ENCODE measurements around the gene FARS2.

The FARS2 gene

GRCh38 chr6:5260661-5261544 lies at the start of gene FARS2, which contains the start of gene LYRM4:
Gene FARS2 (plus strand): TSS chr6:5261513.
Gene LYRM4 (minus strand): TSS chr6:5260950. CDS start chr6:5260733, 217 bp downstream.
- DNase-seq (ENCODE audit: low read depth in 2 of 2): peak; percentile 78 to 81

- DNase-seq (ENCODE audit: low read depth in 2 of 2): no peak
These were observed 47.5 kb upstream of the FARS2 start for GRCh38 chr6:5213836-5214235.

- DNase-seq (ENCODE audit: low read depth in 2 of 2): peak in 1 of 2 donors; percentile 10
These were observed 46.7 kb upstream of the FARS2 start for GRCh38 chr6:5214570-5215052.

GRCh38 chr6:5215159-5215558 lies 46.2 kb upstream of the FARS2 start:
- no peak for DNase-seq (ENCODE audit: low read depth in 2 of 2)

- no peak for DNase-seq (ENCODE audit: low read depth in 2 of 2)
These were observed 45.5 kb upstream of the FARS2 start for GRCh38 chr6:5215799-5216198.

- DNase-seq (ENCODE audit: low read depth in 2 of 2): no peak
These were observed 44.0 kb upstream of the FARS2 start for GRCh38 chr6:5217356-5217755.

- no peak for DNase-seq (ENCODE audit: low read depth in 2 of 2)
These were observed 42.2 kb upstream of the FARS2 start for GRCh38 chr6:5219011-5219691.

GRCh38 chr6:5220443-5220842 lies 40.9 kb upstream of the FARS2 start:
- no peak for DNase-seq (ENCODE audit: low read depth in 2 of 2)

GRCh38 chr6:5223309-5223708 lies 38.0 kb upstream of the FARS2 start:
- DNase-seq (ENCODE audit: low read depth in 2 of 2): no peak

GRCh38 chr6:5229356-5229755 lies 32.0 kb upstream of the FARS2 start:
- no peak for DNase-seq (ENCODE audit: low read depth in 2 of 2)

- DNase-seq (ENCODE audit: low read depth in 2 of 2): no peak
These were observed 31.2 kb upstream of the FARS2 start for GRCh38 chr6:5230081-5230480.

- no peak for DNase-seq (ENCODE audit: low read depth in 2 of 2)
These were observed 30.0 kb upstream of the FARS2 start for GRCh38 chr6:5231289-5231688.

- DNase-seq (ENCODE audit: low read depth in 2 of 2): no peak
These were observed 26.4 kb upstream of the FARS2 start for GRCh38 chr6:5234874-5235273.

- DNase-seq (ENCODE audit: low read depth in 2 of 2): no peak
These were observed 25.5 kb upstream of the FARS2 start for GRCh38 chr6:5235830-5236229.

GRCh38 chr6:5237805-5238204 lies 23.5 kb upstream of the FARS2 start:
- no peak for DNase-seq (ENCODE audit: low read depth in 2 of 2)

- DNase-seq (ENCODE audit: low read depth in 2 of 2): no peak
These were observed 23.0 kb upstream of the FARS2 start for GRCh38 chr6:5238336-5238735.

GRCh38 chr6:5241252-5241651 lies 20.1 kb upstream of the FARS2 start:
- no peak for DNase-seq (ENCODE audit: low read depth in 2 of 2)

- DNase-seq (ENCODE audit: low read depth in 2 of 2): no peak
These were observed 18.2 kb upstream of the FARS2 start for GRCh38 chr6:5243069-5243468.

- DNase-seq (ENCODE audit: low read depth in 2 of 2): no peak
These were observed 14.9 kb upstream of the FARS2 start for GRCh38 chr6:5246141-5247097.

GRCh38 chr6:5247201-5247600 lies 14.1 kb upstream of the FARS2 start:
- DNase-seq (ENCODE audit: low read depth in 2 of 2): no peak

- no peak for DNase-seq (ENCODE audit: low read depth in 2 of 2)
These were observed 12.8 kb upstream of the FARS2 start for GRCh38 chr6:5248302-5249098.
